Neural cell (in vitro differentiated cells): ENCODE data around the gene ACY1.

Source experiments
- EZH2 ChIP-seq: fragments of 200-600, 300-800 bp; shearing (Covaris generic), sonication (generic); IDR thresholded peaks from 2 replicates; pipeline ENCODE4 v1.6.1; 2014; ENCODE audit warnings: antibody characterized with exemption, low read length, borderline replicate concordance, mild to moderate bottlenecking; ENCODE audit not compliant: insufficient read depth, poor library complexity, severe bottlenecking
- RAD21 ChIP-seq: fragments of 450-650 bp; conservative IDR thresholded peaks from 2 replicates; pipeline ENCODE4 v1.6.1; 2014; ENCODE audit warnings: antibody characterized with exemption, mild to moderate bottlenecking, moderate library complexity
- TAF1 ChIP-seq: IDR thresholded peaks from 2 replicates; pipeline ENCODE4 v1.6.1; 2012; ENCODE audit warnings: low read depth
- TF ChIP-seq, protein P1 (sequence below): fragments of 450-650 bp; IDR thresholded peaks from 2 replicates; pipeline ENCODE4 v1.5.1; 2014; ENCODE audit warnings: antibody characterized with exemption, mild to moderate bottlenecking, moderate library complexity; ENCODE audit not compliant: poor library complexity, severe bottlenecking

DNA sequence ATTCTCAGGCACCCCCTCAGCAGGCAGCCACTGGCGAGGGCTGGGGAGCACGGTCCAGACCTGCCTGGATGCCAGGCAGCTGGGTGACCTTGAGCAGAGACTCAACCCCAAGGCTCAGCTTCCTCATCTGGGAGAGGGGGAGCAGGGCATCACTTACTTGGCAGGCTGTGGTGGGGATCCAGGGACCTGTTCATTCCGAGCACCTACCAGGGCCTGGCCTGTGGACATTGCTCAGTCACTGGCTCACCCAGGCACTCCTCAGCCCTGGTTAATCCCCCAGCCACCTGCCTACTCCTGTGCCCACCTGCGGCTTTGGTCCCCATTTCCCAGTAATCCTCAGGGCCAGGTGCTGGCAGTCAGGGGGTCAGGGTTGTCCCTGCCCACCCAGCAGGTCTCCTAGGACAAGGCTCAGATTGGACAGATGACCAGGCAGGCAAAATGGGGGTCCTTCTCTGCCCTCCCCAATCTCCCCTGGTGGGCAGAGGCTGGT, 21.6 kb downstream of the ACY1 start:
- no peak for TF ChIP-seq EZH2
- TF ChIP-seq RAD21: no peak
- TF ChIP-seq, protein P1, sequence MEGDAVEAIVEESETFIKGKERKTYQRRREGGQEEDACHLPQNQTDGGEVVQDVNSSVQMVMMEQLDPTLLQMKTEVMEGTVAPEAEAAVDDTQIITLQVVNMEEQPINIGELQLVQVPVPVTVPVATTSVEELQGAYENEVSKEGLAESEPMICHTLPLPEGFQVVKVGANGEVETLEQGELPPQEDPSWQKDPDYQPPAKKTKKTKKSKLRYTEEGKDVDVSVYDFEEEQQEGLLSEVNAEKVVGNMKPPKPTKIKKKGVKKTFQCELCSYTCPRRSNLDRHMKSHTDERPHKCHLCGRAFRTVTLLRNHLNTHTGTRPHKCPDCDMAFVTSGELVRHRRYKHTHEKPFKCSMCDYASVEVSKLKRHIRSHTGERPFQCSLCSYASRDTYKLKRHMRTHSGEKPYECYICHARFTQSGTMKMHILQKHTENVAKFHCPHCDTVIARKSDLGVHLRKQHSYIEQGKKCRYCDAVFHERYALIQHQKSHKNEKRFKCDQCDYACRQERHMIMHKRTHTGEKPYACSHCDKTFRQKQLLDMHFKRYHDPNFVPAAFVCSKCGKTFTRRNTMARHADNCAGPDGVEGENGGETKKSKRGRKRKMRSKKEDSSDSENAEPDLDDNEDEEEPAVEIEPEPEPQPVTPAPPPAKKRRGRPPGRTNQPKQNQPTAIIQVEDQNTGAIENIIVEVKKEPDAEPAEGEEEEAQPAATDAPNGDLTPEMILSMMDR: no peak
- no peak for TF ChIP-seq TAF1
